Measurements from ENCODE around the gene GFPT2.
"Not testable (repeated sequence)": the region's sequence is repeated elsewhere in the genome, so short reads cannot be mapped to it uniquely, and the experiment has no call there.

GFPT2 gene

DNA sequence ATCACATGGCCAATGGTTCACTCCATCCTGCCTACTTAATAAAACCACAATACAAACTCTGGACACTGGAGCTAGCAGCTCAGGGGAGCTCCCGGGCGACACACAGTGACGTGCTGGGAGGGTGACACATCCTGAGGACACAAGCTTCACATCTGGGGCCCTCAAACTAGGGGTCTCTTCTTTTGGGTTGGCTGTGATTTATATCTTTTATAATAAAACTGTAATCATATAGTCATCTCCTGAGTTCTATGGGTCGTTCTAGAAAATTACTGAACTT is 49.2 kb downstream of the GFPT2 start:
- H3K4me3 ChIP-seq (ENCODE audit: low read length): no peak overlapping the region
- no peak overlapping the region for H4K5ac ChIP-seq (ENCODE audit: low read length)
- no peak for DNase-seq
- H3K56ac ChIP-seq (ENCODE audit: low read length): no peak overlapping the region
- no peak overlapping the region for H4K8ac ChIP-seq (ENCODE audit: low read depth, low read length)
- no peak overlapping the region for H3K27ac ChIP-seq (ENCODE audit: low read depth, low read length)
- peaks cover 7% of the 10 kb centered on the region for H3K36me3 ChIP-seq (ENCODE audit: control insufficient read depth, insufficient read depth, low read length)
- H3K79me1 ChIP-seq (ENCODE audit: low read length): no peaks in the 10 kb centered on the region
- no peak overlapping the region for H3K4me2 ChIP-seq (ENCODE audit: low read length)
- no CpG with 5 or more reads among the region's 4 CpGs for WGBS (ENCODE audit: extremely low coverage, insufficient coverage, low lambda C conversion rate)
- no peak overlapping the region for H2AK5ac ChIP-seq (ENCODE audit: low read length)
- no peak overlapping the region for H2BK120ac ChIP-seq (ENCODE audit: low read depth, low read length)
- no peaks in the 10 kb centered on the region for H3K4me1 ChIP-seq (ENCODE audit: control insufficient read depth, low read depth, low read length)
- no peak overlapping the region for H2BK5ac ChIP-seq (ENCODE audit: low read length)
- H2BK15ac ChIP-seq (replicated peaks; ENCODE audit: low read depth): no peak overlapping the region
- no peaks in the 10 kb centered on the region for H3K27me3 ChIP-seq (ENCODE audit: insufficient read depth, low read length, poor library complexity)
- no peak overlapping the region for H3K9ac ChIP-seq (ENCODE audit: low read length)
- no peak overlapping the region for H3K23ac ChIP-seq (ENCODE audit: low read length)
- H3K18ac ChIP-seq (ENCODE audit: low read length): no peak overlapping the region
- no peaks in the 10 kb centered on the region for H3K79me2 ChIP-seq (ENCODE audit: control insufficient read depth, insufficient read depth, low read length)
- no peak overlapping the region for H3K4ac ChIP-seq (ENCODE audit: low read depth, low read length)

- WGBS (ENCODE audit: extremely low coverage, insufficient coverage, low lambda C conversion rate): no CpG with 5 or more reads among the region's 17 CpGs
Observed at GRCh38 chr5:180303226-180304015, 49.7 kb downstream of the GFPT2 start.

DNA sequence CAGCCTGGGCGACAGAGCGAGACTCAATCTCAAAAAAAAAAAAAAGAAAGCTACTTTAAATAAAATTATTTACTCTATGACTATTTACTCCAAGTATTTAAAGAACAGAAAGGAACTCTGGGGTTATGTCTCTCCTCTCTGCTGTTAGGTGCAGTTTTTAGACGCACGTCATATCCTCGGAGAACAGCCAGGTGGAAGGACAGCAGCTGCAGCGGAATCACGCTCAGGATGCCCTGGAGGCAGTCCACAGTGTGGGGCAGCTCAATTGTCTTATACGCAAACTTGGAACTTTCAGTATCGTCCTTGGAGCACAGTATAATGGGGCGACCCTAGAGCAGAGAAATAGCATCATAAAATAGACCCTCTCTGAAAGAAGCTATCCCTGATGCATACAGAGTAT is 50.9 kb downstream of the GFPT2 start:
- no peaks in the 10 kb centered on the region for H3K27me3 ChIP-seq (ENCODE audit: insufficient read depth, low read length, poor library complexity)
- no peak overlapping the region for H2BK120ac ChIP-seq (ENCODE audit: low read depth, low read length)
- no peak overlapping the region for H2AK5ac ChIP-seq (ENCODE audit: low read length)
- H2BK15ac ChIP-seq (replicated peaks; ENCODE audit: low read depth): no peak overlapping the region
- H3K23ac ChIP-seq (ENCODE audit: low read length): no peak overlapping the region
- H3K79me1 ChIP-seq (ENCODE audit: low read length): no peaks in the 10 kb centered on the region
- H4K5ac ChIP-seq (ENCODE audit: low read length): no peak overlapping the region
- H4K8ac ChIP-seq (ENCODE audit: low read depth, low read length): no peak overlapping the region
- WGBS (ENCODE audit: extremely low coverage, insufficient coverage, low lambda C conversion rate): no CpG with 5 or more reads among the region's 10 CpGs
- no peak overlapping the region for H3K4me2 ChIP-seq (ENCODE audit: low read length)
- H2BK5ac ChIP-seq (ENCODE audit: low read length): no peak overlapping the region
- H3K18ac ChIP-seq (ENCODE audit: low read length): no peak overlapping the region
- H3K36me3 ChIP-seq (ENCODE audit: control insufficient read depth, insufficient read depth, low read length): peaks cover 7% of the 10 kb centered on the region
- no peaks in the 10 kb centered on the region for H3K79me2 ChIP-seq (ENCODE audit: control insufficient read depth, insufficient read depth, low read length)
- no peak overlapping the region for H3K4me3 ChIP-seq (ENCODE audit: low read length)
- H3K56ac ChIP-seq (ENCODE audit: low read length): no peak overlapping the region
- H3K4me1 ChIP-seq (ENCODE audit: control insufficient read depth, low read depth, low read length): no peaks in the 10 kb centered on the region
- H3K4ac ChIP-seq (ENCODE audit: low read depth, low read length): no peak overlapping the region
- DNase-seq: no peak
- H3K27ac ChIP-seq (ENCODE audit: low read depth, low read length): no peak overlapping the region
- H3K9ac ChIP-seq (ENCODE audit: low read length): no peak overlapping the region

More at GRCh38 chr5:180303226-180304015, 49.7 kb downstream of the GFPT2 start:
- DNase-seq: no peak
- H3K4ac ChIP-seq (ENCODE audit: low read depth, low read length): no peak overlapping the region
- no peak overlapping the region for H4K5ac ChIP-seq (ENCODE audit: low read length)
- H2BK5ac ChIP-seq (ENCODE audit: low read length): no peak overlapping the region
- H3K79me2 ChIP-seq (ENCODE audit: control insufficient read depth, insufficient read depth, low read length): no peaks in the 10 kb centered on the region
- H3K27me3 ChIP-seq (ENCODE audit: insufficient read depth, low read length, poor library complexity): no peaks in the 10 kb centered on the region
- H3K36me3 ChIP-seq (ENCODE audit: control insufficient read depth, insufficient read depth, low read length): peaks cover 7% of the 10 kb centered on the region
- H3K79me1 ChIP-seq (ENCODE audit: low read length): no peaks in the 10 kb centered on the region
- H3K23ac ChIP-seq (ENCODE audit: low read length): no peak overlapping the region
- H3K4me3 ChIP-seq (ENCODE audit: low read length): no peak overlapping the region
- no peak overlapping the region for H2BK120ac ChIP-seq (ENCODE audit: low read depth, low read length)
- no peak overlapping the region for H3K9ac ChIP-seq (ENCODE audit: low read length)
- no peak overlapping the region for H4K8ac ChIP-seq (ENCODE audit: low read depth, low read length)
- no peaks in the 10 kb centered on the region for H3K4me1 ChIP-seq (ENCODE audit: control insufficient read depth, low read depth, low read length)
- no peak overlapping the region for H3K4me2 ChIP-seq (ENCODE audit: low read length)
- no peak overlapping the region for H2BK15ac ChIP-seq (replicated peaks; ENCODE audit: low read depth)
- H2AK5ac ChIP-seq (ENCODE audit: low read length): no peak overlapping the region
- no peak overlapping the region for H3K27ac ChIP-seq (ENCODE audit: low read depth, low read length)
- H3K56ac ChIP-seq (ENCODE audit: low read length): no peak overlapping the region
- H3K18ac ChIP-seq (ENCODE audit: low read length): no peak overlapping the region

- DNase-seq: no peak
- no peak overlapping the region for H4K8ac ChIP-seq (ENCODE audit: low read depth, low read length)
- H3K56ac ChIP-seq (ENCODE audit: low read length): no peak overlapping the region
- no peak overlapping the region for H3K4me2 ChIP-seq (ENCODE audit: low read length)
- no peak overlapping the region for H2BK120ac ChIP-seq (ENCODE audit: low read depth, low read length)
- no peak overlapping the region for H3K23ac ChIP-seq (ENCODE audit: low read length)
- peaks cover 7% of the 10 kb centered on the region for H3K36me3 ChIP-seq (ENCODE audit: control insufficient read depth, insufficient read depth, low read length)
- no peak overlapping the region for H3K4me3 ChIP-seq (ENCODE audit: low read length)
- H3K18ac ChIP-seq (ENCODE audit: low read length): no peak overlapping the region
- no peaks in the 10 kb centered on the region for H3K79me2 ChIP-seq (ENCODE audit: control insufficient read depth, insufficient read depth, low read length)
- no peak overlapping the region for H3K4ac ChIP-seq (ENCODE audit: low read depth, low read length)
- H4K5ac ChIP-seq (ENCODE audit: low read length): no peak overlapping the region
- no peak overlapping the region for H2AK5ac ChIP-seq (ENCODE audit: low read length)
- no peaks in the 10 kb centered on the region for H3K79me1 ChIP-seq (ENCODE audit: low read length)
- no peaks in the 10 kb centered on the region for H3K4me1 ChIP-seq (ENCODE audit: control insufficient read depth, low read depth, low read length)
- no peak overlapping the region for H2BK5ac ChIP-seq (ENCODE audit: low read length)
- H3K27me3 ChIP-seq (ENCODE audit: insufficient read depth, low read length, poor library complexity): no peaks in the 10 kb centered on the region
- no peak overlapping the region for H3K27ac ChIP-seq (ENCODE audit: low read depth, low read length)
- no peak overlapping the region for H2BK15ac ChIP-seq (replicated peaks; ENCODE audit: low read depth)
- H3K9ac ChIP-seq (ENCODE audit: low read length): no peak overlapping the region
- WGBS (ENCODE audit: extremely low coverage, insufficient coverage, low lambda C conversion rate): no CpG with 5 or more reads among the region's 4 CpGs
Observed at GRCh38 chr5:180301253-180301652, 51.9 kb downstream of the GFPT2 start.

DNA sequence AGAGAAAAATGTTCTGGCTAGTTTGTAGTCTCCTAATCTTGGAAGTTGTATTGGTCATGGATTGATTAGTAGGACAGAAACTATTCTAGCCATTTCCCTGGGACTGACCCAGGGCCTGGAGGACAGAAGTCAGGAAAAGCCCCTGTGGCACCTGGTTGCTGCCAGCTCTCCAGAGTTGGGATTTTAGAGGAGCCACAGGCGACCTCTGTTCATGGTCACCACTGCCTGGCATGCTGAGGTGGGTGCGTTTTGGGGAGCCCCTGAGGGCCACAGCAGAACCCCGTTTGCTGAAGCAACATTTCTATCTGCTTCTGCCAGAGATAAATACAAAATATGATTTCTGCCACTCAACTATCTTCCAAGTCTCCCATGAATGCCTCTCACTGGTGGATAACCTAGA is 53.6 kb downstream of the GFPT2 start:
- no peak overlapping the region for H4K5ac ChIP-seq (ENCODE audit: low read length)
- H2AK5ac ChIP-seq (ENCODE audit: low read length): no peak overlapping the region
- H2BK120ac ChIP-seq (ENCODE audit: low read depth, low read length): no peak overlapping the region
- H3K23ac ChIP-seq (ENCODE audit: low read length): no peak overlapping the region
- no peaks in the 10 kb centered on the region for H3K4me1 ChIP-seq (ENCODE audit: control insufficient read depth, low read depth, low read length)
- no peak overlapping the region for H3K27ac ChIP-seq (ENCODE audit: low read depth, low read length)
- H3K27me3 ChIP-seq (ENCODE audit: insufficient read depth, low read length, poor library complexity): no peaks in the 10 kb centered on the region
- H3K79me1 ChIP-seq (ENCODE audit: low read length): peaks cover under 1% of the 10 kb centered on the region
- no peak overlapping the region for H3K56ac ChIP-seq (ENCODE audit: low read length)
- no peak overlapping the region for H3K9ac ChIP-seq (ENCODE audit: low read length)
- no peak overlapping the region for H3K4me3 ChIP-seq (ENCODE audit: low read length)
- no peak overlapping the region for H2BK5ac ChIP-seq (ENCODE audit: low read length)
- DNase-seq: no peak
- no peaks in the 10 kb centered on the region for H3K79me2 ChIP-seq (ENCODE audit: control insufficient read depth, insufficient read depth, low read length)
- no peak overlapping the region for H4K8ac ChIP-seq (ENCODE audit: low read depth, low read length)
- H3K36me3 ChIP-seq (ENCODE audit: control insufficient read depth, insufficient read depth, low read length): peaks cover 4% of the 10 kb centered on the region
- H2BK15ac ChIP-seq (replicated peaks; ENCODE audit: low read depth): no peak overlapping the region
- H3K4me2 ChIP-seq (ENCODE audit: low read length): no peak overlapping the region
- WGBS (ENCODE audit: extremely low coverage, insufficient coverage, low lambda C conversion rate): no CpG with 5 or more reads among the region's 3 CpGs
- no peak overlapping the region for H3K4ac ChIP-seq (ENCODE audit: low read depth, low read length)
- no peak overlapping the region for H3K18ac ChIP-seq (ENCODE audit: low read length)

- not testable (repeated sequence) for H3K4me1 ChIP-seq (ENCODE audit: control insufficient read depth, low read depth, low read length); H3K4ac ChIP-seq (ENCODE audit: low read depth, low read length); H4K8ac ChIP-seq (ENCODE audit: low read depth, low read length); H3K9ac ChIP-seq (ENCODE audit: low read length); DNase-seq; H3K4me2 ChIP-seq (ENCODE audit: low read length); H2AK5ac ChIP-seq (ENCODE audit: low read length); H4K5ac ChIP-seq (ENCODE audit: low read length); H3K18ac ChIP-seq (ENCODE audit: low read length); H3K4me3 ChIP-seq (ENCODE audit: low read length); H2BK15ac ChIP-seq (replicated peaks; ENCODE audit: low read depth); H3K79me2 ChIP-seq (ENCODE audit: control insufficient read depth, insufficient read depth, low read length); H3K79me1 ChIP-seq (ENCODE audit: low read length); H2BK5ac ChIP-seq (ENCODE audit: low read length); H3K36me3 ChIP-seq (ENCODE audit: control insufficient read depth, insufficient read depth, low read length); H3K27me3 ChIP-seq (ENCODE audit: insufficient read depth, low read length, poor library complexity); H3K23ac ChIP-seq (ENCODE audit: low read length); H3K56ac ChIP-seq (ENCODE audit: low read length); H3K27ac ChIP-seq (ENCODE audit: low read depth, low read length); H2BK120ac ChIP-seq (ENCODE audit: low read depth, low read length)
- WGBS (ENCODE audit: extremely low coverage, insufficient coverage, low lambda C conversion rate): no CpG with 5 or more reads among the region's 14 CpGs
Observed at GRCh38 chr5:180299014-180299413, 54.1 kb downstream of the GFPT2 start.
